Neural cell (in vitro differentiated cells): ENCODE results near the gene FCHSD2. TPM values are rescaled to one million over a fixed set of nuclear protein-coding genes. Genes with fewer than 3 reads are reported as not detected.
A peak's percentile ranks its signal among the peaks of the same experiment; 100 is the strongest.

Experiments used
- H2AFZ ChIP-seq: fragments of 200-600, 300-800 bp; sonication (generic), shearing (Covaris generic); 2 replicates; pipeline ENCODE4 v1.6.0; 2014; ENCODE audit warnings: low read depth, mild to moderate bottlenecking, antibody characterized with exemption, low read length, moderate library complexity
- H3F3A ChIP-seq: fragments of 200-600 bp; shearing (Covaris generic); 2 replicates; pipeline ENCODE4 v1.6.1; 2016; ENCODE audit warnings: mild to moderate bottlenecking, moderate library complexity, mixed read lengths, antibody characterized with exemption, low read length; ENCODE audit not compliant: insufficient read depth, poor library complexity, severe bottlenecking
- H3K27ac ChIP-seq: fragments of 200-600, 300-800 bp; sonication (generic), shearing (Covaris generic); 2 replicates; pipeline ENCODE4 v1.5.1; 2014; ENCODE audit warnings: mild to moderate bottlenecking, low read length, moderate library complexity
- H3K27me3 ChIP-seq: fragments of 300-800, 200-600 bp; sonication (generic), shearing (Covaris generic); 2 replicates; pipeline ENCODE4 v1.6.0; 2014; ENCODE audit warnings: mild to moderate bottlenecking, low read depth, low read length, moderate library complexity; ENCODE audit not compliant: insufficient read depth
- H3K36me3 ChIP-seq: fragments of 300-800, 200-600 bp; sonication (generic), shearing (Covaris generic); 2 replicates; pipeline ENCODE4 v1.5.1; 2014; ENCODE audit warnings: mild to moderate bottlenecking, antibody characterized with exemption, low read length, moderate library complexity; ENCODE audit not compliant: insufficient read depth
- H3K4me2 ChIP-seq: fragments of 300-800, 200-600 bp; sonication (generic), shearing (Covaris generic); 2 replicates; pipeline ENCODE4 v1.6.0; 2014; ENCODE audit warnings: mild to moderate bottlenecking, low read length
- H3K4me3 ChIP-seq: fragments of 300-800, 200-600 bp; sonication (generic), shearing (Covaris generic); 2 replicates; pipeline ENCODE4 v1.5.1; 2014; ENCODE audit warnings: mild to moderate bottlenecking, low read length, moderate library complexity
- H3K79me2 ChIP-seq: fragments of 200-600 bp; shearing (Covaris generic); replicated peaks from 2 replicates; pipeline ENCODE4 v1.6.0; 2014; ENCODE audit warnings: mild to moderate bottlenecking, low read length, moderate library complexity; ENCODE audit not compliant: insufficient read depth
- H3K9ac ChIP-seq: fragments of 300-800, 200-600 bp; sonication (generic), shearing (Covaris generic); 2 replicates; pipeline ENCODE4 v1.6.1; 2016; ENCODE audit warnings: mild to moderate bottlenecking, low read length, mixed read lengths
- H3K9me2 ChIP-seq: fragments of 200-600 bp; shearing (Covaris generic); 2 replicates; pipeline ENCODE4 v1.6.1; 2016; ENCODE audit warnings: mild to moderate bottlenecking, low read length, mixed read lengths; ENCODE audit not compliant: insufficient read depth
- H3K9me3 ChIP-seq: fragments of 200-600, 300-800 bp; sonication (generic), shearing (Covaris generic); 2 replicates; pipeline ENCODE4 v1.6.1; 2016; ENCODE audit warnings: mild to moderate bottlenecking, mixed run types, low read length, moderate library complexity, mixed read lengths
- H4K20me1 ChIP-seq: fragments of 200-600 bp; shearing (Covaris generic); 2 replicates; pipeline ENCODE4 v1.6.1; 2016; ENCODE audit warnings: mild to moderate bottlenecking, mixed run types; ENCODE audit not compliant: insufficient read depth
- EP300 ChIP-seq: fragments of 450-650 bp; conservative IDR thresholded peaks from 2 replicates; pipeline ENCODE4 v1.6.1; 2014; ENCODE audit warnings: antibody characterized with exemption, mild to moderate bottlenecking, moderate library complexity; ENCODE audit not compliant: poor library complexity, severe bottlenecking
- EZH2 ChIP-seq: fragments of 200-600, 300-800 bp; shearing (Covaris generic), sonication (generic); IDR thresholded peaks from 2 replicates; pipeline ENCODE4 v1.6.1; 2014; ENCODE audit warnings: antibody characterized with exemption, low read length, borderline replicate concordance, mild to moderate bottlenecking; ENCODE audit not compliant: insufficient read depth, poor library complexity, severe bottlenecking
- MXI1 ChIP-seq: fragments of 450-650 bp; conservative IDR thresholded peaks from 2 replicates; pipeline ENCODE4 v1.6.1; 2014; ENCODE audit warnings: antibody characterized with exemption, mild to moderate bottlenecking; ENCODE audit not compliant: poor library complexity, severe bottlenecking
- POLR2AphosphoS5 ChIP-seq: IDR thresholded peaks from 2 replicates; pipeline ENCODE4 v1.6.1; 2012
- RAD21 ChIP-seq: fragments of 450-650 bp; conservative IDR thresholded peaks from 2 replicates; pipeline ENCODE4 v1.6.1; 2014; ENCODE audit warnings: antibody characterized with exemption, mild to moderate bottlenecking, moderate library complexity
- SMC3 ChIP-seq: fragments of 450-650 bp; conservative IDR thresholded peaks from 2 replicates; pipeline ENCODE4 v1.6.1; 2014; ENCODE audit warnings: antibody characterized with exemption, mild to moderate bottlenecking, moderate library complexity; ENCODE audit not compliant: poor library complexity
- TAF1 ChIP-seq: IDR thresholded peaks from 2 replicates; pipeline ENCODE4 v1.6.1; 2012; ENCODE audit warnings: low read depth
- polyA plus RNA-seq: library from polyadenylated mRNA; depleted of rRNA; stranded (reverse); fragments of >200 nt; gene quantifications from 2 replicates; pipeline ENCODE4 v1.2.3, GENCODE V29; 2014
- TF ChIP-seq, protein P1 (sequence below): IDR thresholded peaks from 2 replicates; pipeline ENCODE4 v1.6.1; 2012; ENCODE audit warnings: borderline replicate concordance
- TF ChIP-seq, protein P2 (sequence below): fragments of 450-650 bp; IDR thresholded peaks from 2 replicates; pipeline ENCODE4 v1.5.1; 2014; ENCODE audit warnings: antibody characterized with exemption, mild to moderate bottlenecking, moderate library complexity; ENCODE audit not compliant: poor library complexity, severe bottlenecking

FCHSD2 gene
- polyA plus RNA-seq, 1 donor from 2014 or later = 40.8 TPM

DNA sequence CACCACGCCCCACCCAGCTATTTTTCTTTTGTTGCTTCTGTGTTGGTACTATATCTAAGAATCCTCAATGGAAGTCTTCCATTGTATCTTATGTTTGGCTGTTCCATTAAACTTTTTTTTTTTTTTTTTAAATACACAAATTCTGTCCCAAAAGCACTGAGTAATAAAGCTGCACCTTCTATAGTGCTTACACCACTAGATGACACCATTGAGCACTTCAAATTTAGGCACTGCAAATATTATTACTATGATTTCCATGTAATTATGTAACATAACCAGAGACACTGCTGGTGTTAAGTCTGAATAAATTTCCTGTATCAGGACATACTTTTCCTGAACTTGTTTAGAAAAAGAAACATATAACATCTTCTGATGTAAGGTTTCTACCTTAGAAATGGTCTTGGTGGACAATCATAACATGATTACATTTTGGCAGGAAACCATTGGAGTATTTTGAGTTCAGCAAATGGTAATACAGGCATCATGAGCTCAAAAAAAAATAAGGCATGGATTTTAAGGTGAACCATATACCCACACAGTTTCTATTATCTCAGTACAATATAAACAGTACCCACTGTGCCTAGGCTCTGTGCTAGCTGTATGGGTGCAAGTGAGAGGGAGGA is 217.4 kb downstream of the FCHSD2 start:
- no peak overlapping the region for H3K27ac ChIP-seq
- H3K79me2 ChIP-seq = no peaks in the 10 kb centered on the region
- H2AFZ ChIP-seq = no peak overlapping the region
- TF ChIP-seq, protein P1, sequence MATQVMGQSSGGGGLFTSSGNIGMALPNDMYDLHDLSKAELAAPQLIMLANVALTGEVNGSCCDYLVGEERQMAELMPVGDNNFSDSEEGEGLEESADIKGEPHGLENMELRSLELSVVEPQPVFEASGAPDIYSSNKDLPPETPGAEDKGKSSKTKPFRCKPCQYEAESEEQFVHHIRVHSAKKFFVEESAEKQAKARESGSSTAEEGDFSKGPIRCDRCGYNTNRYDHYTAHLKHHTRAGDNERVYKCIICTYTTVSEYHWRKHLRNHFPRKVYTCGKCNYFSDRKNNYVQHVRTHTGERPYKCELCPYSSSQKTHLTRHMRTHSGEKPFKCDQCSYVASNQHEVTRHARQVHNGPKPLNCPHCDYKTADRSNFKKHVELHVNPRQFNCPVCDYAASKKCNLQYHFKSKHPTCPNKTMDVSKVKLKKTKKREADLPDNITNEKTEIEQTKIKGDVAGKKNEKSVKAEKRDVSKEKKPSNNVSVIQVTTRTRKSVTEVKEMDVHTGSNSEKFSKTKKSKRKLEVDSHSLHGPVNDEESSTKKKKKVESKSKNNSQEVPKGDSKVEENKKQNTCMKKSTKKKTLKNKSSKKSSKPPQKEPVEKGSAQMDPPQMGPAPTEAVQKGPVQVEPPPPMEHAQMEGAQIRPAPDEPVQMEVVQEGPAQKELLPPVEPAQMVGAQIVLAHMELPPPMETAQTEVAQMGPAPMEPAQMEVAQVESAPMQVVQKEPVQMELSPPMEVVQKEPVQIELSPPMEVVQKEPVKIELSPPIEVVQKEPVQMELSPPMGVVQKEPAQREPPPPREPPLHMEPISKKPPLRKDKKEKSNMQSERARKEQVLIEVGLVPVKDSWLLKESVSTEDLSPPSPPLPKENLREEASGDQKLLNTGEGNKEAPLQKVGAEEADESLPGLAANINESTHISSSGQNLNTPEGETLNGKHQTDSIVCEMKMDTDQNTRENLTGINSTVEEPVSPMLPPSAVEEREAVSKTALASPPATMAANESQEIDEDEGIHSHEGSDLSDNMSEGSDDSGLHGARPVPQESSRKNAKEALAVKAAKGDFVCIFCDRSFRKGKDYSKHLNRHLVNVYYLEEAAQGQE = no peak
- TF ChIP-seq EZH2 (no peak), POLR2AphosphoS5 (no peak), TAF1 (no peak), SMC3 (no peak), MXI1 (no peak), EP300 (no peak), RAD21 (no peak)
- TF ChIP-seq, protein P2, sequence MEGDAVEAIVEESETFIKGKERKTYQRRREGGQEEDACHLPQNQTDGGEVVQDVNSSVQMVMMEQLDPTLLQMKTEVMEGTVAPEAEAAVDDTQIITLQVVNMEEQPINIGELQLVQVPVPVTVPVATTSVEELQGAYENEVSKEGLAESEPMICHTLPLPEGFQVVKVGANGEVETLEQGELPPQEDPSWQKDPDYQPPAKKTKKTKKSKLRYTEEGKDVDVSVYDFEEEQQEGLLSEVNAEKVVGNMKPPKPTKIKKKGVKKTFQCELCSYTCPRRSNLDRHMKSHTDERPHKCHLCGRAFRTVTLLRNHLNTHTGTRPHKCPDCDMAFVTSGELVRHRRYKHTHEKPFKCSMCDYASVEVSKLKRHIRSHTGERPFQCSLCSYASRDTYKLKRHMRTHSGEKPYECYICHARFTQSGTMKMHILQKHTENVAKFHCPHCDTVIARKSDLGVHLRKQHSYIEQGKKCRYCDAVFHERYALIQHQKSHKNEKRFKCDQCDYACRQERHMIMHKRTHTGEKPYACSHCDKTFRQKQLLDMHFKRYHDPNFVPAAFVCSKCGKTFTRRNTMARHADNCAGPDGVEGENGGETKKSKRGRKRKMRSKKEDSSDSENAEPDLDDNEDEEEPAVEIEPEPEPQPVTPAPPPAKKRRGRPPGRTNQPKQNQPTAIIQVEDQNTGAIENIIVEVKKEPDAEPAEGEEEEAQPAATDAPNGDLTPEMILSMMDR = no peak
- no peaks in the 10 kb centered on the region for H3K36me3 ChIP-seq
- no peaks in the 10 kb centered on the region for H3F3A ChIP-seq
- no peak overlapping the region for H3K9ac ChIP-seq
- no peaks in the 10 kb centered on the region for H3K9me3 ChIP-seq
- H3K4me3 ChIP-seq = no peak overlapping the region
- no peak overlapping the region for H3K4me2 ChIP-seq
- H4K20me1 ChIP-seq = no peaks in the 10 kb centered on the region
- no peaks in the 10 kb centered on the region for H3K27me3 ChIP-seq
- H3K9me2 ChIP-seq = no peaks in the 10 kb centered on the region

DNA sequence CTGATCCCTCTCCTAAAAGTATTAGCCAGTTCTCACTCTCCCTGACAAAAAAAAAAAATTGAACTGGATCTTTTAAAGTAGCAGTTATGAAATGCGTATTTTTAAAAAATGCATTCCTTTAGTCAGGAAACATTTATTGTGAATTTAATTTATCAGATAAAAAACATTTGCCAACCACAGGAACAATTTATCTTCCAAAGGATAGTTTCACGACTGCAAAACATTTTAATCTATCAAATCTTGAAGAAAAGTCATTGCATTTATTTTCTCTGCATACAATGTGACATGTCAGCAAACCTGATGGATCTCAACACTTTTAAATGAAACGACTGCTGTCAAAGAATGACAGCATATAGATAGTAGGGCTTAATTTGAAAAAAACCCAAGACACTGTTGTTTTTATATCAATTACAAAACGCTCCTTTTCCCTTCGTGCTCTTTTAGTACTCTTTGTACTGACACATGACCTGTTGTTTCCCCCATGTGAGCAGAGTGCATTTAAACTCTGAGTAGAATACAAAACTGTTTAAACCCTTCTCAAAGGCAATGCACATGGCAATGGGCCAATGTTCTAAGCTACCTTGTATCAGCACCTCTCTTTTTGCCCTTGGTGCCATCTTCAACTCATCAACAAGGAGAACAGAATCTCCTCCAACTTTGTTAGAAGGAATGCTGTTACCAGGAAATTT is 220.9 kb downstream of the FCHSD2 start:
- H3K27me3 ChIP-seq = no peaks in the 10 kb centered on the region
- no peak overlapping the region for H3K4me2 ChIP-seq
- no peaks in the 10 kb centered on the region for H3K9me2 ChIP-seq
- no peaks in the 10 kb centered on the region for H3K9me3 ChIP-seq
- no peaks in the 10 kb centered on the region for H3K79me2 ChIP-seq
- no peak overlapping the region for H2AFZ ChIP-seq
- no peak overlapping the region for H3K27ac ChIP-seq
- no peaks in the 10 kb centered on the region for H3K36me3 ChIP-seq
- H4K20me1 ChIP-seq = no peaks in the 10 kb centered on the region
- TF ChIP-seq EP300 (peak; percentile 76), POLR2AphosphoS5 (peak; percentile 49), MXI1 (peak; percentile 12)
- TF ChIP-seq, protein P1 = no peak
- H3K4me3 ChIP-seq = no peak overlapping the region
- no peaks in the 10 kb centered on the region for H3F3A ChIP-seq
- no peak overlapping the region for H3K9ac ChIP-seq
